Inferior parietal cortex (tissue), 1 donor: Measurements from ENCODE around the gene DOCK2.

ENCODE experiments used
- DNase-seq: peaks from one replicate; pipeline ENCODE4 v3.0.0-alpha.2; 2016; ENCODE audit errors: extremely low spot score

The DOCK2 gene

GRCh38 chr5:169988206-169988605 is 351.1 kb downstream of the DOCK2 start:
- no peak for DNase-seq

- no peak for DNase-seq
Observed at GRCh38 chr5:169988947-169989346, 351.9 kb downstream of the DOCK2 start.

GRCh38 chr5:169989365-169989764 is 352.3 kb downstream of the DOCK2 start:
- no peak for DNase-seq

GRCh38 chr5:169991115-169991869 is 354.2 kb downstream of the DOCK2 start:
- no peak for DNase-seq

GRCh38 chr5:169992789-169993484 is 355.9 kb downstream of the DOCK2 start:
- no peak for DNase-seq

- no peak for DNase-seq
Observed at GRCh38 chr5:169993485-169993790, 356.4 kb downstream of the DOCK2 start.

- DNase-seq, result no peak
Observed at GRCh38 chr5:169997798-169998197, 360.7 kb downstream of the DOCK2 start.

GRCh38 chr5:169999621-170000020 is 362.5 kb downstream of the DOCK2 start:
- DNase-seq, result no peak

- DNase-seq, result no peak
Observed at GRCh38 chr5:170000155-170000554, 363.1 kb downstream of the DOCK2 start.

- no peak for DNase-seq
Observed at GRCh38 chr5:170006021-170006420, 368.9 kb downstream of the DOCK2 start.

GRCh38 chr5:170008376-170008775 is 371.3 kb downstream of the DOCK2 start:
- no peak for DNase-seq

- DNase-seq, result no peak
Observed at GRCh38 chr5:170010595-170010994, 373.5 kb downstream of the DOCK2 start.

GRCh38 chr5:170011751-170012150 is 374.7 kb downstream of the DOCK2 start:
- DNase-seq, result no peak

GRCh38 chr5:170012622-170013021 is 375.5 kb downstream of the DOCK2 start:
- no peak for DNase-seq

- no peak for DNase-seq
Observed at GRCh38 chr5:170020423-170020822, 383.3 kb downstream of the DOCK2 start.

- DNase-seq, result no peak
Observed at GRCh38 chr5:170021506-170021905, 384.4 kb downstream of the DOCK2 start.

- no peak for DNase-seq
Observed at GRCh38 chr5:170025853-170026252, 388.8 kb downstream of the DOCK2 start.

- DNase-seq, result no peak
Observed at GRCh38 chr5:170028124-170028523, 391.0 kb downstream of the DOCK2 start.

- DNase-seq, result no peak
Observed at GRCh38 chr5:170034231-170034630, 397.2 kb downstream of the DOCK2 start.

- DNase-seq, result no peak
Observed at GRCh38 chr5:170038241-170038640, 401.2 kb downstream of the DOCK2 start.

GRCh38 chr5:170039830-170040229 is 402.8 kb downstream of the DOCK2 start:
- DNase-seq, result no peak

GRCh38 chr5:170046241-170046640 is 409.2 kb downstream of the DOCK2 start:
- DNase-seq, result no peak

GRCh38 chr5:170049713-170050112 is 412.6 kb downstream of the DOCK2 start:
- DNase-seq, result no peak

GRCh38 chr5:170053896-170054295 is 416.8 kb downstream of the DOCK2 start:
- DNase-seq, result no peak
